WTC11 (cell line): Measurements from ENCODE around the gene C17orf107. TPM values are rescaled to one million over a fixed set of nuclear protein-coding genes. Genes with fewer than 3 reads are reported as not detected.
"Not testable (repeated sequence)": the region's sequence is repeated elsewhere in the genome, so short reads cannot be mapped to it uniquely, and the experiment has no call there.

Source experiments
- ATAC-seq: fragments of 200-7000 bp; cut with Tn5 transposase; 2 replicates; pipeline ENCODE4 v1.10.0; 2021; ENCODE audit warnings: mild to moderate bottlenecking, moderate library complexity
- CTCF ChIA-PET: fragments of 300-600 bp; sonication (Branson Sonifier 250); formaldehyde crosslinking; loops from one replicate; lab custom pipeline; 2021; ENCODE audit warnings: antibody characterized with exemption; lab: Charles Lee
- POLR2A ChIA-PET: fragments of 350-600 bp; sonication (Branson Sonifier 250); formaldehyde crosslinking; loops from one replicate; lab custom pipeline; 2021; ENCODE audit warnings: antibody characterized with exemption; lab: Charles Lee
- DNase-seq: peaks from one replicate; pipeline ENCODE4 v3.0.0; 2021; ENCODE audit warnings: low spot score
- H3K27ac Mint-ChIP-seq: 2 replicates; pipeline ENCODE4 v1.8.0; 2021; ENCODE audit warnings: mixed read lengths
- H3K27me3 Mint-ChIP-seq: 2 replicates; pipeline ENCODE4 v1.8.0; 2021; ENCODE audit warnings: low read depth, mild to moderate bottlenecking, moderate library complexity, mixed read lengths
- H3K36me3 Mint-ChIP-seq: 2 replicates; pipeline ENCODE4 v1.8.0; 2021; ENCODE audit warnings: mixed read lengths
- H3K4me1 Mint-ChIP-seq: 2 replicates; pipeline ENCODE4 v1.8.0; 2022; ENCODE audit warnings: mixed read lengths
- H3K4me3 Mint-ChIP-seq: 2 replicates; pipeline ENCODE4 v1.8.0; 2021; ENCODE audit warnings: mild to moderate bottlenecking, moderate library complexity, mixed read lengths
- H3K9me3 Mint-ChIP-seq: 2 replicates; pipeline ENCODE4 v1.8.0; 2021; ENCODE audit warnings: mixed read lengths
- ARID4B ChIP-seq: sonication (generic); formaldehyde crosslinking; IDR thresholded peaks from 2 replicates; pipeline ENCODE4 v1.8.0; 2023; ENCODE audit warnings: missing genetic modification reagents, mild to moderate bottlenecking, borderline replicate concordance
- CTCF ChIP-seq: fragments of 200-600 bp; IDR thresholded peaks from 2 replicates; pipeline ENCODE4 v1.8.0; 2022; ENCODE audit warnings: antibody characterized with exemption
- E2F5 ChIP-seq: sonication (generic); formaldehyde crosslinking; IDR thresholded peaks from 2 replicates; pipeline ENCODE4 v1.8.1; 2022; ENCODE audit warnings: mild to moderate bottlenecking, moderate library complexity, missing genetic modification reagents
- FOXK1 ChIP-seq: sonication (generic); formaldehyde crosslinking; IDR thresholded peaks from 2 replicates; pipeline ENCODE4 v1.8.0; 2022; ENCODE audit warnings: mild to moderate bottlenecking, moderate library complexity, missing genetic modification reagents
- GABPB1 ChIP-seq: sonication (generic); formaldehyde crosslinking; IDR thresholded peaks from 2 replicates; pipeline ENCODE4 v1.8.1; 2023; ENCODE audit warnings: mild to moderate bottlenecking, missing genetic modification reagents
- GRHL2 ChIP-seq: fragments of 250-450 bp; sonication (Bioruptor Pico); IDR thresholded peaks from 2 replicates; pipeline ENCODE4 v1.8.0; 2022; ENCODE audit warnings: mild to moderate bottlenecking, moderate library complexity; ENCODE audit not compliant: insufficient replicate concordance, severe bottlenecking
- HMGA2 ChIP-seq: fragments of 250-450 bp; sonication (Bioruptor Pico); IDR thresholded peaks from 2 replicates; pipeline ENCODE4 v1.4.0; 2021; ENCODE audit warnings: mild to moderate bottlenecking, moderate library complexity
- NFE2L1 ChIP-seq: sonication (generic); formaldehyde crosslinking; IDR thresholded peaks from 2 replicates; pipeline ENCODE4 v1.8.1; 2023; ENCODE audit warnings: missing genetic modification reagents
- NR3C1 ChIP-seq: sonication (generic); formaldehyde crosslinking; conservative IDR thresholded peaks from 2 replicates; pipeline ENCODE4 v1.8.1; 2023; ENCODE audit warnings: low read depth, mild to moderate bottlenecking, missing genetic modification reagents
- ZNF396 ChIP-seq: fragments of 250-450 bp; sonication (Bioruptor Pico); IDR thresholded peaks from 2 replicates; pipeline ENCODE4 v1.8.0; 2021; ENCODE audit warnings: mild to moderate bottlenecking, moderate library complexity, borderline replicate concordance
- total RNA-seq: library from RNA; stranded (reverse); gene quantifications from 3 replicates; pipeline ENCODE4 v1.2.3, GENCODE V29; 2021
- TF ChIP-seq, protein P1 (sequence below): sonication (generic); formaldehyde crosslinking; conservative IDR thresholded peaks from 2 replicates; pipeline ENCODE4 v1.8.1; 2022; ENCODE audit warnings: mild to moderate bottlenecking, missing genetic modification reagents

The C17orf107 gene
- total RNA-seq, 1 experiment from 2014 or later = 8.7 TPM

DNA sequence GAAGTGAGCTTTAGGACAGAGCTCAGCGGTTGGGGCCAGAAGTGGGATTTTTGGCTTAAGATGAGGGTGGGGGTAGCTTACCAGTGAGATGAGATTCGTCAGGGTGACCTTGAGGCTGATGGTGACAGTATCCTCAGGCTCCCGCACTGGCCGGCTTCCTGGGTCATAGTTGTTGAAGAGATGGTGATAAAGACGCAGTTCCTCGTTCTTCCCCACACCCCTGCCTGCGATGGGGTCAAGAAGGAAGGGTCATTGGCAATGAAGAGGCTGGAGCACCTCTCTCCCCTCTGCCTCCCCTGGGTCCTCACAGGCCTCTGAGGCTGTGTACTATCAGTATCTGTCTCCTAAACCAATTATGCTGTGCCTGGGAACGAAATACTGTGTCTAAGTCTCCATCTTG is 3.2 kb downstream of the C17orf107 start (continued):
- TF ChIP-seq ARID4B (CRISPR knock-in tag) (no peak), NR3C1 (no peak), NFE2L1 (CRISPR knock-in tag) (no peak), FOXK1 (CRISPR knock-in tag) (no peak)

- ATAC-seq (peak; percentile 37), DNase-seq (peak; percentile 91)
- H3K36me3 Mint-ChIP-seq = no peaks in the 10 kb centered on the region
- TF ChIP-seq HMGA2 (CRISPR knock-in tag) = no peak
- TF ChIP-seq CTCF = peak; percentile 88
- H3K9me3 Mint-ChIP-seq = no peaks in the 10 kb centered on the region
- H3K27me3 Mint-ChIP-seq = peaks cover 10% of the 10 kb centered on the region
- H3K4me3 Mint-ChIP-seq = 0 out of 2 replicates have a peak within 1 kb of the TSS, but pooled peaks have one; percentile 1
- H3K4me1 Mint-ChIP-seq = peaks cover 13% of the 10 kb centered on the region
- H3K27ac Mint-ChIP-seq = peak within 1 kb of the TSS; percentile 6; the same call in 1 of the 2 replicates
- ChIA-PET POLR2A (interaction anchor here (1.0 to 1.1 kb wide), 2 partner anchors 37 to 64 kb away, joined by 3 read pairs; partner anchors contain the start of genes RNF167 and SLC25A11), CTCF (interaction anchor here (0.6 to 1.8 kb wide), 14 partner anchors 31 to 425 kb away, joined by 3 to 7 read pairs (median 3); partner anchors contain the start of genes MED11, PSMB6, RNF167 and SLC25A11)
Observed at GRCh38 chr17:4903051-4903818, 3.9 kb downstream of the C17orf107 start, which contains the start of gene CHRNE. Gene CHRNE, minus strand, starts transcription at chr17:4903098. Its CDS starts 35 bp downstream, at chr17:4903063.

- CTCF ChIA-PET, H3K4me3 Mint-ChIP-seq, DNase-seq, H3K36me3 Mint-ChIP-seq, H3K9me3 Mint-ChIP-seq, H3K27ac Mint-ChIP-seq, ATAC-seq, POLR2A ChIA-PET, H3K27me3 Mint-ChIP-seq: not testable (repeated sequence)
- H3K4me1 Mint-ChIP-seq = peaks cover 15% of the 10 kb centered on the region
Observed at GRCh38 chr17:4906642-4907041, 7.3 kb downstream of the C17orf107 start.

DNA sequence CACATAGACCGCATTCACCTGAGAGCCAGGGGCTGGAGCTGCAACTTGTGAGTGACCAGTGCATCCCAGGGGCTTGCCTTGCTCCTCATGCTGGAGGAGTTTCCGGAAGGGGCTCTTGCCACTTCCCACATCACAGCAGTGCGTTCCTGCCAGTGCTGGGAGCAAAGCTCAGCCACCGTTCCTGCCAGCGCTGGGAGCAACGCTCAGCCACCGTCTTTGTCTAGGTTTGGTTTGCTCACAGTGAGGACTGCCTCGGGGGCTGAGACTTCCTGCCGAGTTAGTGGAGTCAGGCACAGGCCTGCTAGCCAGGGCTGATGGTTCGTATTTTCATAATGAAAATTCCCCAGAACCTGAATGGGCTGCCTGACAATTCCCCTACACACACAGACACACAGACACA is 9.0 kb downstream of the C17orf107 start:
- POLR2A ChIA-PET = interaction anchor here (1.1 to 2.1 kb wide), 6 partner anchors 8 to 64 kb away, joined by 3 to 12 read pairs (median 6); partner anchors contain the start of genes C17orf107, ENO3 and RNF167
- no peaks in the 10 kb centered on the region for H3K36me3 Mint-ChIP-seq

More for the DNA sequence above, 9.0 kb downstream of the C17orf107 start:
- CTCF ChIA-PET = interaction anchor here (0.6 to 2.7 kb wide), 45 partner anchors 9 to 283 kb away, joined by 3 to 49 read pairs (median 4); partner anchors contain the start of genes ARRB2, C17orf107, ENO3 and GP1BA
- H3K4me1 Mint-ChIP-seq = peaks cover 13% of the 10 kb centered on the region
- DNase-seq = peak; percentile 50
- H3K9me3 Mint-ChIP-seq = no peaks in the 10 kb centered on the region
- H3K27ac Mint-ChIP-seq = no peak overlapping the region
- ATAC-seq = peak; percentile 44
- peaks cover 5% of the 10 kb centered on the region; the same call in 1 of the 2 replicates for H3K27me3 Mint-ChIP-seq
- TF ChIP-seq ZNF396 (CRISPR knock-in tag) (no peak), E2F5 (CRISPR knock-in tag) (no peak), GRHL2 (no peak), GABPB1 (CRISPR knock-in tag) (0 out of 2 replicates have a peak, but pooled peaks have one; percentile 26)
- TF ChIP-seq, protein P1, sequence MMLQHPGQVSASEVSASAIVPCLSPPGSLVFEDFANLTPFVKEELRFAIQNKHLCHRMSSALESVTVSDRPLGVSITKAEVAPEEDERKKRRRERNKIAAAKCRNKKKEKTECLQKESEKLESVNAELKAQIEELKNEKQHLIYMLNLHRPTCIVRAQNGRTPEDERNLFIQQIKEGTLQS = no peak
- no peak overlapping the region for H3K4me3 Mint-ChIP-seq
